RWPE2 (cell line): ENCODE results near the gene LRIG2.
A peak's percentile ranks its signal among the peaks of the same experiment; 100 is the strongest.

Experiments used
- ATAC-seq: fragments of 200-7000 bp; cut with Tn5 transposase; 3 replicates; pipeline ENCODE4 v1.9.1; 2021; ENCODE audit warnings: low read depth
- DNase-seq: peaks from one replicate; pipeline ENCODE4 v3.0.0-alpha.2; 2020; ENCODE audit warnings: low spot score
- H3K27ac ChIP-seq: fragments of 450-650 bp; 2 replicates; pipeline ENCODE4 v1.5.1; 2017; ENCODE audit warnings: mild to moderate bottlenecking; ENCODE audit not compliant: poor library complexity, severe bottlenecking
- H3K27me3 ChIP-seq: fragments of 250-450 bp; sonication (Bioruptor Pico); 2 replicates; pipeline ENCODE4 v1.5.1; 2021; ENCODE audit warnings: mild to moderate bottlenecking, moderate library complexity; ENCODE audit not compliant: insufficient read depth, poor library complexity, severe bottlenecking
- H3K36me3 ChIP-seq: fragments of 250-450 bp; sonication (Bioruptor Pico); 2 replicates; pipeline ENCODE4 v1.5.1; 2020; ENCODE audit warnings: low read depth, mild to moderate bottlenecking, moderate library complexity
- H3K4me1 ChIP-seq: fragments of 250-450 bp; sonication (Bioruptor Pico); 2 replicates; pipeline ENCODE4 v1.5.1; 2021; ENCODE audit warnings: mild to moderate bottlenecking, moderate library complexity; ENCODE audit not compliant: insufficient read depth, poor library complexity, severe bottlenecking
- H3K4me3 ChIP-seq: fragments of 250-450 bp; sonication (Bioruptor Pico); 2 replicates; pipeline ENCODE4 v1.5.1; 2021; ENCODE audit warnings: mild to moderate bottlenecking, moderate library complexity; ENCODE audit not compliant: severe bottlenecking
- H3K9me3 ChIP-seq: fragments of 250-450 bp; sonication (Bioruptor Pico); 2 replicates; pipeline ENCODE4 v1.5.1; 2021; ENCODE audit warnings: mild to moderate bottlenecking, moderate library complexity; ENCODE audit not compliant: severe bottlenecking
- TF ChIP-seq, protein P1 (sequence below): fragments of 450-650 bp; IDR thresholded peaks from one replicate; pipeline ENCODE4 v1.5.1; 2017; ENCODE audit warnings: mild to moderate bottlenecking, moderate library complexity; ENCODE audit not compliant: poor library complexity, severe bottlenecking

LRIG2 gene

DNA sequence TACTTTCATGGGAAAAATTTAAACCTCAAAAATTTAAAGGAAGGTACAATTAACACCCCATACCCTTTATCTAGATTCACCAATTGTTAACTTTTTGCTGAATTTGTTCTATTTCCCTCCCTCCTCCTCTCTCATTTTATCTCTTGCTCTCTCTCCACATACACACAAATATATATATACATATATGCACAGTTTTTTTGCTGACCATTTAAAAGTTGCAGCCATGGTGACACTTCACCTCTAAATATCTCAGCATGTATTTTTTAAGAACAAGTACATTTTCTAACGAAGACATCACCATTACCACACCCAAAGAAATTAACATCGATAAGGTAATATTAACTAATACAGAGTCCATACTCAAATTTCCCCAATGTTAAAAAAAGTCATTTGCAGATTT, 33.9 kb downstream of the LRIG2 start:
- TF ChIP-seq, protein P1, sequence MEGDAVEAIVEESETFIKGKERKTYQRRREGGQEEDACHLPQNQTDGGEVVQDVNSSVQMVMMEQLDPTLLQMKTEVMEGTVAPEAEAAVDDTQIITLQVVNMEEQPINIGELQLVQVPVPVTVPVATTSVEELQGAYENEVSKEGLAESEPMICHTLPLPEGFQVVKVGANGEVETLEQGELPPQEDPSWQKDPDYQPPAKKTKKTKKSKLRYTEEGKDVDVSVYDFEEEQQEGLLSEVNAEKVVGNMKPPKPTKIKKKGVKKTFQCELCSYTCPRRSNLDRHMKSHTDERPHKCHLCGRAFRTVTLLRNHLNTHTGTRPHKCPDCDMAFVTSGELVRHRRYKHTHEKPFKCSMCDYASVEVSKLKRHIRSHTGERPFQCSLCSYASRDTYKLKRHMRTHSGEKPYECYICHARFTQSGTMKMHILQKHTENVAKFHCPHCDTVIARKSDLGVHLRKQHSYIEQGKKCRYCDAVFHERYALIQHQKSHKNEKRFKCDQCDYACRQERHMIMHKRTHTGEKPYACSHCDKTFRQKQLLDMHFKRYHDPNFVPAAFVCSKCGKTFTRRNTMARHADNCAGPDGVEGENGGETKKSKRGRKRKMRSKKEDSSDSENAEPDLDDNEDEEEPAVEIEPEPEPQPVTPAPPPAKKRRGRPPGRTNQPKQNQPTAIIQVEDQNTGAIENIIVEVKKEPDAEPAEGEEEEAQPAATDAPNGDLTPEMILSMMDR, result no peak

DNA sequence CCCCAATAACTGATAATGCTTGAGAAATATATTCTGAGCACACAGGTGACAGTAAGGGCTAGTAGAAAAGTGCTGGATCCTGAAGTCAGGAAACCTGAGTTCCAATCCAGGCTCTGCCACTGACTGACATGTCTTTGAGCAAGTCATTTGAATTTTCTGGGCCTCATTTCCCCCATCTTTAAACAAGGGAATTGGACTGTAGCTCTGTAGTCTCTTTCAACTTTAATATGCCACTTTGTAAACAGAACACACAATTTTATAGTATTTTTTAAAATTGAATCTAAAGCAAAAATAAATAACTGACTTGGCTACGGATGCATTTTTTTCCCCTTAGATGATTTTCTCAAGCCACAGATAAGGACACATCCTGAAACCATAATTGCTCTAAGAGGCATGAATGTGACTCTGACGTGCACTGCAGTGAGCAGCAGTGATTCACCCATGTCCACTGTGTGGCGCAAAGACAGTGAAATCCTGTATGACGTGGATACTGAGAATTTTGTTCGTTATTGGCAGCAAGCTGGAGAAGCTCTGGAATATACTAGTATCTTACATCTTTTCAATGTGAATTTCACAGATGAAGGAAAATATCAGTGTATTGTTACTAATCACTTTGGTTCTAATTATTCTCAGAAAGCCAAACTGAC, 37.0 kb downstream of the LRIG2 start:
- H3K36me3 ChIP-seq, result peaks cover 96% of the 10 kb centered on the region
- H3K27me3 ChIP-seq, result no peaks in the 10 kb centered on the region
- TF ChIP-seq, protein P1, result peak; percentile 31
- ATAC-seq (peak; percentile 73; the same call in 2 of the 3 replicates), DNase-seq (no peak)
- no peak overlapping the region for H3K27ac ChIP-seq
- no peaks in the 10 kb centered on the region for H3K9me3 ChIP-seq
- H3K4me3 ChIP-seq, result no peak overlapping the region
- H3K4me1 ChIP-seq, result no peaks in the 10 kb centered on the region

More for the DNA sequence above, 33.9 kb downstream of the LRIG2 start:
- ATAC-seq (no peak), DNase-seq (no peak)
- no peaks in the 10 kb centered on the region for H3K9me3 ChIP-seq
- no peak overlapping the region for H3K27ac ChIP-seq
- peaks cover 94% of the 10 kb centered on the region for H3K36me3 ChIP-seq
- H3K4me1 ChIP-seq, result peaks cover 6% of the 10 kb centered on the region
- no peaks in the 10 kb centered on the region for H3K27me3 ChIP-seq
- H3K4me3 ChIP-seq, result no peak overlapping the region

DNA sequence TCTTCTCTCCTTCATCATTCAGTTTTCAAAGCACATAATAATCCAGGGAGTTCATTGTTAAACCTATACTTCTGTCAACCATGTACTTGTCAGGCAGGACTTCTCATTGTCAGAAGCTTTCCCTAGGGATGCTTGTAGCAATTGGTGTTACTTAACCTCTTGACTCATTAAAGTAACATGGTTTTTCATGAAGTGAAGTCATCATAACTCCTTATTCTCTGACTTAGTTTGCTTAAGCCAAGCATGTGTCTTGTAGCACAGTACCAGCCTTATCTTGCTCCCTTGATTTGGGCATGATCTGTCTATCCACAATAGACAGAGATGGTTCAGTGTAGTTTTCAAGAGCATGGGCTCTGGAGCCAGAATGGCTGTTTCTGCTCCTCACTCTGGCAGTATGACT, 45.3 kb downstream of the LRIG2 start:
- TF ChIP-seq, protein P1, result no peak
- Histone ChIP-seq H3K27me3 (no peaks in the 10 kb centered on the region), H3K27ac (no peak overlapping the region), H3K4me1 (no peaks in the 10 kb centered on the region), H3K4me3 (no peak overlapping the region), H3K36me3 (peaks cover 95% of the 10 kb centered on the region), H3K9me3 (no peaks in the 10 kb centered on the region)
- no peak for DNase-seq
- ATAC-seq, result no peak

DNA sequence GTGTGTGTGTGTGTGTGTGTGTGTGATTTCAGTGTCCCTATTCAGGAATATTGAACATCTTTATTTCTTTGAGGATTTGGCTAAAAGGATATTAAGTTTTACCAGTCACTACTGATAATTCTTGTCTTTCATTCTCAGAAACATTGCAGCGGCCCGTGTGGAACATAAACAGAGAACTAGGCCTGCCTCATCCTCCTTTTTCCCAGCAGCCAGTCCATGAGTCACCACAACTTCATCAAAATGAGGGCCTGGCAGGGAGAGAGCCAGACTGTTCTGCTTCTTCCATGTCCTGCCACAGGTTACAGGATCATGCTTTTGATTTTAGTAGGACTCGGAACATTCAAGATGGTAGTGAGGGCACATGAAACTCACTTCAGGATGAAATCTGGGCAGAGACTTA, 50.7 kb downstream of the LRIG2 start:
- H3K36me3 ChIP-seq, result peaks cover 84% of the 10 kb centered on the region
- DNase-seq (no peak), ATAC-seq (no peak)
- TF ChIP-seq, protein P1, result no peak
- no peaks in the 10 kb centered on the region for H3K9me3 ChIP-seq
- no peaks in the 10 kb centered on the region for H3K27me3 ChIP-seq
- no peak overlapping the region for H3K4me3 ChIP-seq
- no peak overlapping the region for H3K27ac ChIP-seq
- H3K4me1 ChIP-seq, result no peaks in the 10 kb centered on the region

DNA sequence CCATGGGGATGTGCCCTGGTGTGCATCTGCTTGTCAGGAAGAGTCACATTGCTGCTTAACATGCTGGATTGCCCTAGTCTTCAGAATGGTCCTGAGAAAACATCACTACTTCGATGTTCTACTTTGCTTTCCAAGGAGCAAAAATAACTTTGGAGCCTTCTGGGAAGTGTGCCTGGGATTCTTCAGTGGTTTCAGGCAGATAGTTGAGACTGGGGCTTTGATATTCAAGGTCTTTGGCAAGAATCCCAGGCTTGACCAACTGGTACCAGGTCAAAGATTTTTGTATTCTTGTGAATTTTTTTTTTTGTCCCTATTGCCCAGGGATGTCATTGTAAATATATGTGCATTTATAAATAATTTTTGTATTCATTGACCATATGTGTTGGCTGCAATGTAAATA, 51.4 kb downstream of the LRIG2 start:
- ATAC-seq (no peak), DNase-seq (no peak)
- Histone ChIP-seq H3K9me3 (no peaks in the 10 kb centered on the region), H3K27ac (no peak overlapping the region), H3K4me1 (no peaks in the 10 kb centered on the region), H3K4me3 (no peak overlapping the region), H3K27me3 (no peaks in the 10 kb centered on the region), H3K36me3 (peaks cover 77% of the 10 kb centered on the region)
- TF ChIP-seq, protein P1, result no peak
